WTC11 (cell line): ENCODE measurements around the gene KIAA1958. TPM values are rescaled to one million over a fixed set of nuclear protein-coding genes. Genes with fewer than 3 reads are reported as not detected.

Source experiments
- ATAC-seq: fragments of 200-7000 bp; cut with Tn5 transposase; 2 replicates; pipeline ENCODE4 v1.10.0; 2021; ENCODE audit warnings: mild to moderate bottlenecking, moderate library complexity
- CTCF ChIA-PET: fragments of 300-600 bp; sonication (Branson Sonifier 250); formaldehyde crosslinking; loops from one replicate; lab custom pipeline; 2021; ENCODE audit warnings: antibody characterized with exemption; lab: Charles Lee
- POLR2A ChIA-PET: fragments of 350-600 bp; sonication (Branson Sonifier 250); formaldehyde crosslinking; loops from one replicate; lab custom pipeline; 2021; ENCODE audit warnings: antibody characterized with exemption; lab: Charles Lee
- DNase-seq: peaks from one replicate; pipeline ENCODE4 v3.0.0; 2021; ENCODE audit warnings: low spot score
- H3K27ac Mint-ChIP-seq: 2 replicates; pipeline ENCODE4 v1.8.0; 2021; ENCODE audit warnings: mixed read lengths
- H3K27me3 Mint-ChIP-seq: 2 replicates; pipeline ENCODE4 v1.8.0; 2021; ENCODE audit warnings: low read depth, mild to moderate bottlenecking, moderate library complexity, mixed read lengths
- H3K36me3 Mint-ChIP-seq: 2 replicates; pipeline ENCODE4 v1.8.0; 2021; ENCODE audit warnings: mixed read lengths
- H3K4me1 Mint-ChIP-seq: 2 replicates; pipeline ENCODE4 v1.8.0; 2022; ENCODE audit warnings: mixed read lengths
- H3K4me3 Mint-ChIP-seq: 2 replicates; pipeline ENCODE4 v1.8.0; 2021; ENCODE audit warnings: mild to moderate bottlenecking, moderate library complexity, mixed read lengths
- H3K9me3 Mint-ChIP-seq: 2 replicates; pipeline ENCODE4 v1.8.0; 2021; ENCODE audit warnings: mixed read lengths
- CBFB ChIP-seq: sonication (generic); formaldehyde crosslinking; IDR thresholded peaks from 2 replicates; pipeline ENCODE4 v1.8.1; 2022; ENCODE audit warnings: mild to moderate bottlenecking, low read depth, missing genetic modification reagents
- ELF4 ChIP-seq: sonication (generic); formaldehyde crosslinking; IDR thresholded peaks from 2 replicates; pipeline ENCODE4 v1.8.1; 2022; ENCODE audit warnings: low read depth, mild to moderate bottlenecking, moderate library complexity, missing genetic modification reagents
- EMX1 ChIP-seq: fragments of 250-450 bp; sonication (Bioruptor Pico); IDR thresholded peaks from 2 replicates; pipeline ENCODE4 v1.8.0; 2021; ENCODE audit warnings: mild to moderate bottlenecking
- GTF2I ChIP-seq: fragments of 250-450 bp; sonication (Bioruptor Pico); conservative IDR thresholded peaks from 2 replicates; pipeline ENCODE4 v1.4.0; 2021; ENCODE audit warnings: mild to moderate bottlenecking
- KAT7 ChIP-seq: sonication (generic); formaldehyde crosslinking; IDR thresholded peaks from 2 replicates; pipeline ENCODE4 v1.8.1; 2023; ENCODE audit warnings: missing genetic modification reagents, mild to moderate bottlenecking, borderline replicate concordance
- MYBL2 ChIP-seq: sonication (generic); formaldehyde crosslinking; IDR thresholded peaks from 2 replicates; pipeline ENCODE4 v1.8.1; 2023; ENCODE audit warnings: mild to moderate bottlenecking, moderate library complexity, missing genetic modification reagents
- RORB ChIP-seq: fragments of 250-450 bp; sonication (Bioruptor Pico); IDR thresholded peaks from 2 replicates; pipeline ENCODE4 v1.9.0; 2021; ENCODE audit warnings: mild to moderate bottlenecking
- ZNF219 ChIP-seq: sonication (generic); formaldehyde crosslinking; IDR thresholded peaks from 2 replicates; pipeline ENCODE4 v1.8.0; 2023; ENCODE audit warnings: missing genetic modification reagents, mild to moderate bottlenecking, borderline replicate concordance
- ZNF232 ChIP-seq: sonication (generic); formaldehyde crosslinking; IDR thresholded peaks from 2 replicates; pipeline ENCODE4 v1.8.0; 2022; ENCODE audit warnings: mild to moderate bottlenecking, missing genetic modification reagents
- ZNF263 ChIP-seq: sonication (generic); formaldehyde crosslinking; IDR thresholded peaks from 2 replicates; pipeline ENCODE4 v1.8.1; 2022; ENCODE audit warnings: low read depth, mild to moderate bottlenecking, moderate library complexity, missing genetic modification reagents
- ZNF416 ChIP-seq: fragments of 250-450 bp; sonication (Bioruptor Pico); IDR thresholded peaks from 2 replicates; pipeline ENCODE4 v1.9.0; 2021; ENCODE audit warnings: mild to moderate bottlenecking, inconsistent platforms
- total RNA-seq: library from RNA; stranded (reverse); gene quantifications from 3 replicates; pipeline ENCODE4 v1.2.3, GENCODE V29; 2021
- TF ChIP-seq, protein P1 (sequence below): sonication (generic); formaldehyde crosslinking; IDR thresholded peaks from 2 replicates; pipeline ENCODE4 v1.8.0; 2022; ENCODE audit warnings: mild to moderate bottlenecking, missing genetic modification reagents
- TF ChIP-seq, protein P2 (sequence below): sonication (generic); formaldehyde crosslinking; IDR thresholded peaks from 2 replicates; pipeline ENCODE4 v1.8.0; 2022; ENCODE audit warnings: missing genetic modification reagents
- TF ChIP-seq, protein P3 (sequence below): sonication (generic); formaldehyde crosslinking; IDR thresholded peaks from 2 replicates; pipeline ENCODE4 v1.8.1; 2022; ENCODE audit warnings: low read depth, missing genetic modification reagents, borderline replicate concordance
- TF ChIP-seq, protein P4 (sequence below): fragments of 250-450 bp; sonication (Bioruptor Pico); IDR thresholded peaks from 2 replicates; pipeline ENCODE4 v1.9.0; 2021; ENCODE audit warnings: mild to moderate bottlenecking
- TF ChIP-seq, protein P5 (sequence below): fragments of 250-450 bp; sonication (Bioruptor Pico); IDR thresholded peaks from 2 replicates; pipeline ENCODE4 v1.9.0; 2021; ENCODE audit warnings: mild to moderate bottlenecking, borderline replicate concordance
- TF ChIP-seq, protein P6 (sequence below): fragments of 250-450 bp; sonication (Bioruptor Pico); IDR thresholded peaks from 2 replicates; pipeline ENCODE4 v2.1.2; 2022; ENCODE audit warnings: mild to moderate bottlenecking, moderate library complexity
- TF ChIP-seq, protein P7 (sequence below): fragments of 200-600 bp; IDR thresholded peaks from 2 replicates; pipeline ENCODE4 v1.8.0; 2022; ENCODE audit warnings: antibody characterized with exemption
- TF ChIP-seq, protein P8 (sequence below): sonication (generic); formaldehyde crosslinking; IDR thresholded peaks from 2 replicates; pipeline ENCODE4 v1.8.1; 2022; ENCODE audit warnings: missing genetic modification reagents, borderline replicate concordance
- TF ChIP-seq, protein P9 (sequence below): sonication (generic); formaldehyde crosslinking; IDR thresholded peaks from 2 replicates; pipeline ENCODE4 v1.8.1; 2022; ENCODE audit warnings: mild to moderate bottlenecking, moderate library complexity, missing genetic modification reagents

KIAA1958 gene
- total RNA-seq, 1 experiment from 2014 or later: 41.0 TPM

DNA sequence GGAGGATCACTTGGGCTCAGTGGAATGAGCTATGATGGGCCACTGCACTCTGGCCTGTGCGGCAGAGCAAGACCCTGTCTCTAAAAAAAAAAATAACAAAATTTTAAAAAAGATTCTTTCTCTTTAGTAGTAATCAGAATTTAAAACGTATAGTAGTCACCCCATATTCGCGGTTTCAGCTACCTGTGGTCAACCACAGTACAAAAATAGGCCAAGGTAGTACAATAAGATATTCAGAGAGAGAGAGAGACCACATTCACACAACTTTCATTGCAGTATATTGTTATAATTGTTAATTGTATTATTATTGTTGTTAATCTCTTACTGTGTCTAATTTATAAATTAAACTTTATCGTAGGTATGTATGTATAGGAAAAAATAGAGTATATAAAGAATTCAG lies 212.6 kb downstream of the KIAA1958 start (continued):
- TF ChIP-seq ZNF232 (CRISPR knock-in tag) (no peak), ELF4 (CRISPR knock-in tag) (no peak), ZNF219 (CRISPR knock-in tag) (no peak)

DNA sequence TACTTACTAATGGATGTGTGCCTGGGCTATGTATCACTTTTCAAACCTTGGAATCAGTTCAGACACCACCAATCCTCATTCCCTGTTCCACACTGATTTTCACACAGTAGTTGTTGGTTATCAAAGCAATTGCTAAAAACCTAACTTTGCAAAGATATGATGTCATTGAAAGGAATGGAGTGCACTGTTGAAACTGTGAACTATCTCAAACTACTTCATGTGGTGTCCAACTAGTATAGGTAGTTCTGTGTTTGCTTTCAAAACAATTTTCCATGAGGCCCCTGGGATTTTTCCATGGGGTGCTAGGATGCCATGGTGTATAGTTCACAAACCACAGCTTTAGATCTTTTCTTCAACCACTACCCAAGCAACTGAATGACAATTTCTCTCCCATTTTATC lies 213.5 kb downstream of the KIAA1958 start:
- H3K9me3 Mint-ChIP-seq: no peaks in the 10 kb centered on the region
- TF ChIP-seq, protein P1, sequence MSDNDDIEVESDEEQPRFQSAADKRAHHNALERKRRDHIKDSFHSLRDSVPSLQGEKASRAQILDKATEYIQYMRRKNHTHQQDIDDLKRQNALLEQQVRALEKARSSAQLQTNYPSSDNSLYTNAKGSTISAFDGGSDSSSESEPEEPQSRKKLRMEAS (CRISPR knock-in tag): no peak
- TF ChIP-seq ZNF416 (no peak), MYBL2 (CRISPR knock-in tag) (no peak), KAT7 (CRISPR knock-in tag) (no peak), ZNF263 (CRISPR knock-in tag) (no peak), CBFB (CRISPR knock-in tag) (no peak), EMX1 (no peak), RORB (no peak), GTF2I (CRISPR knock-in tag) (no peak)
- TF ChIP-seq, protein P2, sequence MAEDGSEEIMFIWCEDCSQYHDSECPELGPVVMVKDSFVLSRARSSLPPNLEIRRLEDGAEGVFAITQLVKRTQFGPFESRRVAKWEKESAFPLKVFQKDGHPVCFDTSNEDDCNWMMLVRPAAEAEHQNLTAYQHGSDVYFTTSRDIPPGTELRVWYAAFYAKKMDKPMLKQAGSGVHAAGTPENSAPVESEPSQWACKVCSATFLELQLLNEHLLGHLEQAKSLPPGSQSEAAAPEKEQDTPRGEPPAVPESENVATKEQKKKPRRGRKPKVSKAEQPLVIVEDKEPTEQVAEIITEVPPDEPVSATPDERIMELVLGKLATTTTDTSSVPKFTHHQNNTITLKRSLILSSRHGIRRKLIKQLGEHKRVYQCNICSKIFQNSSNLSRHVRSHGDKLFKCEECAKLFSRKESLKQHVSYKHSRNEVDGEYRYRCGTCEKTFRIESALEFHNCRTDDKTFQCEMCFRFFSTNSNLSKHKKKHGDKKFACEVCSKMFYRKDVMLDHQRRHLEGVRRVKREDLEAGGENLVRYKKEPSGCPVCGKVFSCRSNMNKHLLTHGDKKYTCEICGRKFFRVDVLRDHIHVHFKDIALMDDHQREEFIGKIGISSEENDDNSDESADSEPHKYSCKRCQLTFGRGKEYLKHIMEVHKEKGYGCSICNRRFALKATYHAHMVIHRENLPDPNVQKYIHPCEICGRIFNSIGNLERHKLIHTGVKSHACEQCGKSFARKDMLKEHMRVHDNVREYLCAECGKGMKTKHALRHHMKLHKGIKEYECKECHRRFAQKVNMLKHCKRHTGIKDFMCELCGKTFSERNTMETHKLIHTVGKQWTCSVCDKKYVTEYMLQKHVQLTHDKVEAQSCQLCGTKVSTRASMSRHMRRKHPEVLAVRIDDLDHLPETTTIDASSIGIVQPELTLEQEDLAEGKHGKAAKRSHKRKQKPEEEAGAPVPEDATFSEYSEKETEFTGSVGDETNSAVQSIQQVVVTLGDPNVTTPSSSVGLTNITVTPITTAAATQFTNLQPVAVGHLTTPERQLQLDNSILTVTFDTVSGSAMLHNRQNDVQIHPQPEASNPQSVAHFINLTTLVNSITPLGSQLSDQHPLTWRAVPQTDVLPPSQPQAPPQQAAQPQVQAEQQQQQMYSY (CRISPR knock-in tag): no peak
- TF ChIP-seq, protein P3, sequence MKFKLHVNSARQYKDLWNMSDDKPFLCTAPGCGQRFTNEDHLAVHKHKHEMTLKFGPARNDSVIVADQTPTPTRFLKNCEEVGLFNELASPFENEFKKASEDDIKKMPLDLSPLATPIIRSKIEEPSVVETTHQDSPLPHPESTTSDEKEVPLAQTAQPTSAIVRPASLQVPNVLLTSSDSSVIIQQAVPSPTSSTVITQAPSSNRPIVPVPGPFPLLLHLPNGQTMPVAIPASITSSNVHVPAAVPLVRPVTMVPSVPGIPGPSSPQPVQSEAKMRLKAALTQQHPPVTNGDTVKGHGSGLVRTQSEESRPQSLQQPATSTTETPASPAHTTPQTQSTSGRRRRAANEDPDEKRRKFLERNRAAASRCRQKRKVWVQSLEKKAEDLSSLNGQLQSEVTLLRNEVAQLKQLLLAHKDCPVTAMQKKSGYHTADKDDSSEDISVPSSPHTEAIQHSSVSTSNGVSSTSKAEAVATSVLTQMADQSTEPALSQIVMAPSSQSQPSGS (CRISPR knock-in tag): no peak
- TF ChIP-seq, protein P4, sequence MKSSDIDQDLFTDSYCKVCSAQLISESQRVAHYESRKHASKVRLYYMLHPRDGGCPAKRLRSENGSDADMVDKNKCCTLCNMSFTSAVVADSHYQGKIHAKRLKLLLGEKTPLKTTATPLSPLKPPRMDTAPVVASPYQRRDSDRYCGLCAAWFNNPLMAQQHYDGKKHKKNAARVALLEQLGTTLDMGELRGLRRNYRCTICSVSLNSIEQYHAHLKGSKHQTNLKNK (CRISPR knock-in tag): no peak
- TF ChIP-seq, protein P5, sequence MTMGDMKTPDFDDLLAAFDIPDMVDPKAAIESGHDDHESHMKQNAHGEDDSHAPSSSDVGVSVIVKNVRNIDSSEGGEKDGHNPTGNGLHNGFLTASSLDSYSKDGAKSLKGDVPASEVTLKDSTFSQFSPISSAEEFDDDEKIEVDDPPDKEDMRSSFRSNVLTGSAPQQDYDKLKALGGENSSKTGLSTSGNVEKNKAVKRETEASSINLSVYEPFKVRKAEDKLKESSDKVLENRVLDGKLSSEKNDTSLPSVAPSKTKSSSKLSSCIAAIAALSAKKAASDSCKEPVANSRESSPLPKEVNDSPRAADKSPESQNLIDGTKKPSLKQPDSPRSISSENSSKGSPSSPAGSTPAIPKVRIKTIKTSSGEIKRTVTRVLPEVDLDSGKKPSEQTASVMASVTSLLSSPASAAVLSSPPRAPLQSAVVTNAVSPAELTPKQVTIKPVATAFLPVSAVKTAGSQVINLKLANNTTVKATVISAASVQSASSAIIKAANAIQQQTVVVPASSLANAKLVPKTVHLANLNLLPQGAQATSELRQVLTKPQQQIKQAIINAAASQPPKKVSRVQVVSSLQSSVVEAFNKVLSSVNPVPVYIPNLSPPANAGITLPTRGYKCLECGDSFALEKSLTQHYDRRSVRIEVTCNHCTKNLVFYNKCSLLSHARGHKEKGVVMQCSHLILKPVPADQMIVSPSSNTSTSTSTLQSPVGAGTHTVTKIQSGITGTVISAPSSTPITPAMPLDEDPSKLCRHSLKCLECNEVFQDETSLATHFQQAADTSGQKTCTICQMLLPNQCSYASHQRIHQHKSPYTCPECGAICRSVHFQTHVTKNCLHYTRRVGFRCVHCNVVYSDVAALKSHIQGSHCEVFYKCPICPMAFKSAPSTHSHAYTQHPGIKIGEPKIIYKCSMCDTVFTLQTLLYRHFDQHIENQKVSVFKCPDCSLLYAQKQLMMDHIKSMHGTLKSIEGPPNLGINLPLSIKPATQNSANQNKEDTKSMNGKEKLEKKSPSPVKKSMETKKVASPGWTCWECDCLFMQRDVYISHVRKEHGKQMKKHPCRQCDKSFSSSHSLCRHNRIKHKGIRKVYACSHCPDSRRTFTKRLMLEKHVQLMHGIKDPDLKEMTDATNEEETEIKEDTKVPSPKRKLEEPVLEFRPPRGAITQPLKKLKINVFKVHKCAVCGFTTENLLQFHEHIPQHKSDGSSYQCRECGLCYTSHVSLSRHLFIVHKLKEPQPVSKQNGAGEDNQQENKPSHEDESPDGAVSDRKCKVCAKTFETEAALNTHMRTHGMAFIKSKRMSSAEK (CRISPR knock-in tag): no peak
- TF ChIP-seq, protein P6, sequence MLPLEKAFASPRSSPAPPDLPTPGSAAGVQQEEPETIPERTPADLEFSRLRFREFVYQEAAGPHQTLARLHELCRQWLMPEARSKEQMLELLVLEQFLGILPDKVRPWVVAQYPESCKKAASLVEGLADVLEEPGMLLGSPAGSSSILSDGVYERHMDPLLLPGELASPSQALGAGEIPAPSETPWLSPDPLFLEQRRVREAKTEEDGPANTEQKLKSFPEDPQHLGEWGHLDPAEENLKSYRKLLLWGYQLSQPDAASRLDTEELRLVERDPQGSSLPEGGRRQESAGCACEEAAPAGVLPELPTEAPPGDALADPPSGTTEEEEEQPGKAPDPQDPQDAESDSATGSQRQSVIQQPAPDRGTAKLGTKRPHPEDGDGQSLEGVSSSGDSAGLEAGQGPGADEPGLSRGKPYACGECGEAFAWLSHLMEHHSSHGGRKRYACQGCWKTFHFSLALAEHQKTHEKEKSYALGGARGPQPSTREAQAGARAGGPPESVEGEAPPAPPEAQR: no peak
- TF ChIP-seq, protein P7, sequence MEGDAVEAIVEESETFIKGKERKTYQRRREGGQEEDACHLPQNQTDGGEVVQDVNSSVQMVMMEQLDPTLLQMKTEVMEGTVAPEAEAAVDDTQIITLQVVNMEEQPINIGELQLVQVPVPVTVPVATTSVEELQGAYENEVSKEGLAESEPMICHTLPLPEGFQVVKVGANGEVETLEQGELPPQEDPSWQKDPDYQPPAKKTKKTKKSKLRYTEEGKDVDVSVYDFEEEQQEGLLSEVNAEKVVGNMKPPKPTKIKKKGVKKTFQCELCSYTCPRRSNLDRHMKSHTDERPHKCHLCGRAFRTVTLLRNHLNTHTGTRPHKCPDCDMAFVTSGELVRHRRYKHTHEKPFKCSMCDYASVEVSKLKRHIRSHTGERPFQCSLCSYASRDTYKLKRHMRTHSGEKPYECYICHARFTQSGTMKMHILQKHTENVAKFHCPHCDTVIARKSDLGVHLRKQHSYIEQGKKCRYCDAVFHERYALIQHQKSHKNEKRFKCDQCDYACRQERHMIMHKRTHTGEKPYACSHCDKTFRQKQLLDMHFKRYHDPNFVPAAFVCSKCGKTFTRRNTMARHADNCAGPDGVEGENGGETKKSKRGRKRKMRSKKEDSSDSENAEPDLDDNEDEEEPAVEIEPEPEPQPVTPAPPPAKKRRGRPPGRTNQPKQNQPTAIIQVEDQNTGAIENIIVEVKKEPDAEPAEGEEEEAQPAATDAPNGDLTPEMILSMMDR: no peak
- TF ChIP-seq, protein P8, sequence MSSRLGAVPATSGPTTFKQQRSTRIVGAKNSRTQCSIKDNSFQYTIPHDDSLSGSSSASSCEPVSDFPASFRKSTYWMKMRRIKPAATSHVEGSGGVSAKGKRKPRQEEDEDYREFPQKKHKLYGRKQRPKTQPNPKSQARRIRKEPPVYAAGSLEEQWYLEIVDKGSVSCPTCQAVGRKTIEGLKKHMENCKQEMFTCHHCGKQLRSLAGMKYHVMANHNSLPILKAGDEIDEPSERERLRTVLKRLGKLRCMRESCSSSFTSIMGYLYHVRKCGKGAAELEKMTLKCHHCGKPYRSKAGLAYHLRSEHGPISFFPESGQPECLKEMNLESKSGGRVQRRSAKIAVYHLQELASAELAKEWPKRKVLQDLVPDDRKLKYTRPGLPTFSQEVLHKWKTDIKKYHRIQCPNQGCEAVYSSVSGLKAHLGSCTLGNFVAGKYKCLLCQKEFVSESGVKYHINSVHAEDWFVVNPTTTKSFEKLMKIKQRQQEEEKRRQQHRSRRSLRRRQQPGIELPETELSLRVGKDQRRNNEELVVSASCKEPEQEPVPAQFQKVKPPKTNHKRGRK (CRISPR knock-in tag): no peak
- TF ChIP-seq, protein P9, sequence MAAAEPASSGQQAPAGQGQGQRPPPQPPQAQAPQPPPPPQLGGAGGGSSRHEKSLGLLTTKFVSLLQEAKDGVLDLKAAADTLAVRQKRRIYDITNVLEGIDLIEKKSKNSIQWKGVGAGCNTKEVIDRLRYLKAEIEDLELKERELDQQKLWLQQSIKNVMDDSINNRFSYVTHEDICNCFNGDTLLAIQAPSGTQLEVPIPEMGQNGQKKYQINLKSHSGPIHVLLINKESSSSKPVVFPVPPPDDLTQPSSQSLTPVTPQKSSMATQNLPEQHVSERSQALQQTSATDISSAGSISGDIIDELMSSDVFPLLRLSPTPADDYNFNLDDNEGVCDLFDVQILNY (CRISPR knock-in tag): no peak

More for the DNA sequence above, 213.5 kb downstream of the KIAA1958 start:
- Mint-ChIP-seq H3K4me3 (no peak overlapping the region), H3K27me3 (no peaks in the 10 kb centered on the region), H3K36me3 (peaks cover 22% of the 10 kb centered on the region), H3K27ac (no peak overlapping the region), H3K4me1 (no peaks in the 10 kb centered on the region)
- ChIA-PET CTCF (no interaction called here), POLR2A (no interaction called here)
- ATAC-seq: no peak
- DNase-seq: no peak
